Gastrocnemius medialis (tissue), 4 donors: ENCODE measurements around the gene MDM1.

Experiments
- CTCF ChIP-seq, 5 experiments: fragments of 450-650 bp in 3 of 5; fragments of 200-600 bp in 2 of 5; sonication (generic) in 2 of 5; IDR thresholded peaks in 4 of 5; conservative IDR thresholded peaks in 1 of 5; 1 replicate in 4 of 5; 2 replicates in 1 of 5; pipeline ENCODE4 v1.5.1; 2016 to 2019; ENCODE audit warnings: antibody characterized with exemption in 5 of 5, mild to moderate bottlenecking in 3 of 5, moderate library complexity in 3 of 5
- POLR2A ChIP-seq, 2 donors: fragments of 450-650 bp; IDR thresholded peaks; one replicate each; pipeline ENCODE4 v1.6.1; 2017; ENCODE audit warnings: antibody characterized with exemption in 2 of 2, mild to moderate bottlenecking in 2 of 2, moderate library complexity in 2 of 2

GRCh38 chr12:68331500-68331868, 678 bp downstream of the MDM1 start:
- TF ChIP-seq POLR2A (IDR thresholded peaks at IDR 0.05) (no peak), CTCF (IDR thresholded peaks at IDR 0.05 in 4 of 5, conservative IDR thresholded peaks at IDR 0.05 in 1 of 5) (no peak)
